ENCODE measurements around the gene TEX2.
"Not testable (repeated sequence)": the region's sequence is repeated elsewhere in the genome, so short reads cannot be mapped to it uniquely, and the experiment has no call there.

Gene TEX2

GRCh38 chr17:64180089-64181073 lies 82.7 kb downstream of the TEX2 start:
- DNase-seq = no peak

GRCh38 chr17:64179024-64179423 lies 84.0 kb downstream of the TEX2 start:
- not testable (repeated sequence) for DNase-seq

GRCh38 chr17:64178011-64178825 lies 84.8 kb downstream of the TEX2 start:
- DNase-seq = no peak

- DNase-seq = no peak
Observed at GRCh38 chr17:64177311-64178010, 85.6 kb downstream of the TEX2 start.

GRCh38 chr17:64176556-64176955 lies 86.5 kb downstream of the TEX2 start:
- DNase-seq = no peak

GRCh38 chr17:64174686-64175456 lies 88.2 kb downstream of the TEX2 start:
- no peak for DNase-seq

- DNase-seq = no peak
Observed at GRCh38 chr17:64173646-64174045, 89.4 kb downstream of the TEX2 start.

- no peak for DNase-seq
Observed at GRCh38 chr17:64172510-64172909, 90.5 kb downstream of the TEX2 start.

- DNase-seq = no peak
Observed at GRCh38 chr17:64171041-64171440, 92.0 kb downstream of the TEX2 start.

GRCh38 chr17:64170286-64170685 lies 92.8 kb downstream of the TEX2 start:
- no peak for DNase-seq

- not testable (repeated sequence) for DNase-seq
Observed at GRCh38 chr17:64167666-64168065, 95.4 kb downstream of the TEX2 start.

- DNase-seq = no peak
Observed at GRCh38 chr17:64166876-64167275, 96.2 kb downstream of the TEX2 start.

GRCh38 chr17:64165347-64165746 lies 97.7 kb downstream of the TEX2 start:
- DNase-seq = no peak

GRCh38 chr17:64164596-64165285 lies 98.3 kb downstream of the TEX2 start:
- no peak for DNase-seq

- DNase-seq = no peak
Observed at GRCh38 chr17:64163468-64163867, 99.6 kb downstream of the TEX2 start.

- DNase-seq = no peak
Observed at GRCh38 chr17:64162554-64162953, 100.5 kb downstream of the TEX2 start.

- no peak for DNase-seq
Observed at GRCh38 chr17:64161380-64162176, 101.5 kb downstream of the TEX2 start.

GRCh38 chr17:64160378-64160777 lies 102.7 kb downstream of the TEX2 start:
- DNase-seq = no peak

- DNase-seq = no peak
Observed at GRCh38 chr17:64158831-64159590, 104.0 kb downstream of the TEX2 start.

- no peak for DNase-seq
Observed at GRCh38 chr17:64158406-64158805, 104.7 kb downstream of the TEX2 start.
